Activated naive CD8-positive, alpha-beta T cell treated with anti-CD3 and anti-CD28 coated beads, Interleukin-2, amount 50 U/mL, for 16 hours (primary cell): ENCODE results near the gene CACNA2D3.

Experiments used
- DNase-seq: peaks from one replicate; pipeline ENCODE4 v3.0.0-alpha.2; 2020; ENCODE audit warnings: low read depth, low spot score

CACNA2D3 gene

GRCh38 chr3:54217828-54218227 lies 95.5 kb downstream of the CACNA2D3 start:
- DNase-seq, result no peak

GRCh38 chr3:54222316-54222715 lies 100.0 kb downstream of the CACNA2D3 start:
- DNase-seq, result no peak

DNA sequence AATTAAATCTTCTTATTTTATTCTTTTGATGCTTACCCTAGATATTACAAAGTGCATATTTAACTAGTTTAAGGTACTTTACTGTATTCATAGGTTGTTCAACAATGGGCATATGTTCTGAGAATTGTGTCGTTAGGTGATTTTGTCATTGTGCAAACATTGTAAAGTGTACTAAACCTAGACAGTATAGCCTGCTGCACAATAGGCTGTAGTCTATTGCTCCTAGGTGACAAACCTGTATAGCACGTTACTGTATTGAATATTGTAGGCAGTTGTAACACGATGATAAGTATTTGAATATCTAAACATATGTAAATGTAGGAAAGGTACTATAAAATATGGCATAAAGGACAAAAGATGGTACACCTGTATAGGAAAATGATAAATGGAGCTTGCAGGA lies 100.7 kb downstream of the CACNA2D3 start:
- no peak for DNase-seq

- DNase-seq, result no peak
Observed at GRCh38 chr3:54225841-54226528, 103.6 kb downstream of the CACNA2D3 start.

DNA sequence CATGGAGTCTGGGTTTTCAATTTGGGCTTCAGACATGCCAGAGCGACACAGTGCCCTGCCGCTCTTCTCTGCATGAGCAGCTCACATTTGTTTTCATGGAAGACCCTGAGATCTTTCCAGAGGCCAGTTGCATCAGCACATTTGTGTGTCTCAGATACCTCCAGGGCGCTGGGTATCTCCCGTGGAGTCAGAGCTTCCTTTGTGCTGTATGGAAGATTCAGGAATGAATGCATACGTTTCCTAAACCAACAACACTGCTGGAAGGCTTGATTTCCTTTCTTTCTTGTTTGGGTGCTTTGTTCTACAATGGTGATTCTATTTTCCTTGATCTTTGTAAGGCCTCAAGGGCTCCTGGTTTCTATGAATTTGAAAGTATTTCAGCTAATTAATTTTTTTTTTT lies 106.5 kb downstream of the CACNA2D3 start:
- DNase-seq, result no peak

DNA sequence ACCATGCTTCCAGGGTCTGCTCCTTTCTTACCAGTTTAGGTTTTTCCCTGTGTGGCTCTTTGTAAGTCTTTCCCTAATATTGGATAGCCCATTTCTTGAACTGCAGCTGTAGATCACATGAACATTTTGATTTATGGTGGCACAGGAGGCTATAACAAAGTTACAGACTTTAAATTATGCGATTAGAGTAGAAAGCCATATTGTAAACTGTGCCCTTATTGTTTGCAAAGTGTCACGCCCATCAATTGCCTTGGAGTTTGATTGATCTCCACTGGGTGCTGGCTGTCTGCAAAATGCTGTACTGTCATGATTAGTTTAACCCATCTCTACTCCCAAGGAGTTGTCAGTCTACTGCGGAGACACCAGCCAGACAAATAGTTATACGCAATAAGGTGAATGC lies 110.3 kb downstream of the CACNA2D3 start:
- no peak for DNase-seq

GRCh38 chr3:54235998-54236397 lies 113.6 kb downstream of the CACNA2D3 start:
- no peak for DNase-seq

DNA sequence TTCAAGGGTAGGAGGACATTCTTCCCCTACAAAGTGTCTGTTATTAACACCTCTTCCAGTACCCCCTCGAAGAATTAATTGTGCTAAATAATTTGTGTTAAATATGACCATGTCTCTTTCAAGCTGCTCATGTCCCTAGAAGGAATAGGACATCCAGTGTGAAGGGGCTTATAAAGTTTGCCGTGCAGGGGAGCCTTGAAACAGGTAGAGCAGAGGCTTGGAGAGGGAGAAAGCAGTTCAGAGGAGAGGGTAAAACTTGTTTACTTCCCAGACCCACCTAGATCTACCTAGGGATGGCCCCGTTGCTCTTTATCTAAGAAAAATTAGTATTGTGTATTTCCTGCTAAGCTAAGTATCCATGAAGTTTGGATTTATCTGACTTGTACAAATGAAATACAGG lies 114.8 kb downstream of the CACNA2D3 start:
- DNase-seq, result no peak

GRCh38 chr3:54237788-54238502 lies 115.6 kb downstream of the CACNA2D3 start:
- no peak for DNase-seq

DNA sequence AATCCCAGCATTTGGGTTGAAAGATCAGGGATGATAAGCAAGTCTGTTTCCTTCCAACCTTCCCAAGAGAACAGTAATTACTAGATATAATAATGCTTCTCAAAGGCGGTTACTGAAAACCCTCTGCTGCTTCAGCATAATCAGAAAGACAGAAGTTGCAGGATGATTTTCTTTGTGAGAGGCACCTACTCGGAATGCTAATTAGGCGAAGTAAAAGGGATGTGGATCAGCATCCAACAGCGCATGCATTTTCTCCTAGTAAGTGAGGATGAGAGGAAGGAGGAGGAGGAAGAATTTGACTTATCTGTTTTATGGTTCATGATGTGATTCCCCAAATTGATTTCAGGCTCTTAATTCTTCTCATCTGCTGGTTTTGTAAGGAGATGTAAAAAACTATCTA lies 118.0 kb downstream of the CACNA2D3 start:
- no peak for DNase-seq

- DNase-seq, result no peak
Observed at GRCh38 chr3:54243056-54243931, 120.9 kb downstream of the CACNA2D3 start.

GRCh38 chr3:54243960-54244682 lies 121.8 kb downstream of the CACNA2D3 start:
- DNase-seq, result no peak

DNA sequence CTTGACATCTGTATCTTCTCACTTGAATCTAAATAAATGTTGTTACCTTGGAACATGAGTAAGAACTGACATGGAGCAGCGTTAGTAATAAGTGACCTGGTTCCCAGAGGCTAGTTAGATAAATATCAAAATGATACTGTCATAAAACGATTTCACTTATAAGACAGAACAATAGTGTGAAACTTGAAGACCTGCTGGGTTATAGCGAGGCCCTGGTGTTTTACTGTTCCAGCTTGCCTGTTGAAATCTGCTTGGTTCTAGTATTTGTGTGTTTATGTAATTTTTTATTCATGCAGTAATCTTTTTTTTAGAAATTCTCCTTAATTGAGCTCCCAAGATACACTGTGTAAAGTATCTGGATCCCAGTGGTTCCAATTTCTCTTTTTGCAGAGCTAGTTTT lies 129.4 kb downstream of the CACNA2D3 start:
- DNase-seq, result no peak

- no peak for DNase-seq
Observed at GRCh38 chr3:54257125-54257720, 134.9 kb downstream of the CACNA2D3 start.

DNA sequence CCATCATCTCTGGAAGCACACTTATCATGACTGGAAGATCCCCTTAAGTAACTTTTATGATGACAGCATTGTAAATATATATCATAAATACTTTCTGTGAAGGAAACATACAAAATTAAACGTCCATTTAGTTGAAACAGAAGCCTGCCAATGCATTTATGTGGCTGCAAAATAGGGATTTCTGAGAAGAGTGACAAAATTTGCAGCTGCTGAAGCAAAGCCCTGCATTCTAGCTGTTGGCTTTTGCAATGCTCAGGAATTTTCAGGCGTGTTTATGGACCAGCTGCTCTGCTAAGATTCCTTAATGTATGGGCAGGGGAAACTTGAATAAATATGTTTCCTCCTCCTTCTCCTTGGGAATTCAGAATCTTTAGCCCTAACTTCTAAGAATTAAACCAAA lies 137.3 kb downstream of the CACNA2D3 start:
- no peak for DNase-seq

GRCh38 chr3:54261141-54261540 lies 138.8 kb downstream of the CACNA2D3 start:
- DNase-seq, result no peak

DNA sequence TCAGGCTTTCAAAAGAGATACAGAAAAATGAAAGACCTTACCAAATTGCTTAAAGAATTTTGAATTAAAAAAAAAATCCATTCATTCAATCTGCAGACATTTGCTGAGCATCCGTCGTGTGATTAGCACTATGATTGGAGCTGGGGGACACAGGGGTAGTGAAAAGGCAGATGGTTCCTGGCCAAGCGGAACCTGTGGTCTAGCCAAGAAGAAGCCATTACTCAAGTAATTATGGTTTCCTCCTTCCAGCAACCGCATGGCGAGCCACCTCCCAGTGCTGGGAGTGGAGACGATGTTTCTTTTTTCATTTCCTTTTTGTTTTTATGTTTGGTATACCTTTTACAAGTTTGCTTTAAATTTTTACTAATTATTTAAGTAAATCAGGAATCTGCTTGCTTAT lies 140.2 kb downstream of the CACNA2D3 start:
- DNase-seq, result no peak

GRCh38 chr3:54262946-54263345 lies 140.6 kb downstream of the CACNA2D3 start:
- no peak for DNase-seq

- DNase-seq, result no peak
Observed at GRCh38 chr3:54264050-54264449, 141.7 kb downstream of the CACNA2D3 start.

DNA sequence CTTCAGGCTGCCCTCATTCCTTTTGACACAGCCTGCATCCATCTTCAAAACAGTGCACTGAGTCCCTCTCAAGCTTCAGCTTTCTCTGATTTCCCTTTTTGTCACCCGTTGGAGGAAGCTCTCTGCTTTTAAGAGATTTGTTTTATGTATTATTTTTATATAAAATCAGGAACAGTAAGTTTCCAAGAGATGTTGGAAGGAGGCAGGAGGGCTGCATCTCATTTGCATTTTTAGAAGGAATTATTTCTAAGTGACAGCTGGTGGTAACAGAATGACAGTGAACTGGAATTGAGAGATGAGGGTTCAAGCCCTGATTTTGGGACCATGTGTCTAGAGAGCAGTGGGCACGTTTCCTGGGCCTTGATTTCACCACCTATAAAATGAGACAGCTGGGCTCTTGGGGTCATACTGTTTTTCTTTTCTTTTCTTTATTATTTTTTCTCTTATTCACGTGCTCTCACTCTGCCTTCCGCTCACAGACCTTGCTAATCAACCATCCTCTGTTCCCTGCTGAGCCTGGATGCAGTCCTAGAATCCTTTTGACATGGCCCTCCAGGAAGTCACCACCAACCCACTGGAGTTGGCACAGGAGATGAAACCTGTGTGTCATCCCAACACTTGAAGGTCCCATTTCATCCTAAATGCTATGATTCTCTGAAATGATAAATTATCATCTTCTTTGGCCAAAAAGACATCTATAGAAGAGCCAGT lies 148.6 kb downstream of the CACNA2D3 start:
- DNase-seq, result no peak

GRCh38 chr3:54273791-54274190 lies 151.4 kb downstream of the CACNA2D3 start:
- no peak for DNase-seq
